HG03378 (cell line): ENCODE measurements around the gene PCDHB8.
"Not testable (repeated sequence)": the region's sequence is repeated elsewhere in the genome, so short reads cannot be mapped to it uniquely, and the experiment has no call there.

ENCODE experiments used
- ATAC-seq: cut with Tn5 transposase; IDR thresholded peaks from one replicate; pipeline ENCODE4 v1.9.1; 2021; ENCODE audit warnings: mild to moderate bottlenecking, moderate library complexity; ENCODE audit not compliant: unreplicated experiment

PCDHB8 gene

GRCh38 chr5:141182248-141182647 lies 4.7 kb downstream of the PCDHB8 start, which contains the start of gene PCDHB16:
PCDHB16 (plus strand) TSS chr5:141182387; CDS start chr5:141182560, 173 bp downstream.
- no peak for ATAC-seq

- not testable (repeated sequence) for ATAC-seq
Observed at GRCh38 chr5:141184117-141184855, 6.7 kb downstream of the PCDHB8 start.

GRCh38 chr5:141186897-141187512 lies 9.4 kb downstream of the PCDHB8 start, which contains the start of gene PCDHB9:
PCDHB9 (plus strand) TSS chr5:141187161; CDS start chr5:141187319, 158 bp downstream.
- ATAC-seq: no peak

- not testable (repeated sequence) for ATAC-seq
Observed at GRCh38 chr5:141188682-141189081, 11.1 kb downstream of the PCDHB8 start.

- ATAC-seq: not testable (repeated sequence)
Observed at GRCh38 chr5:141189131-141189530, 11.5 kb downstream of the PCDHB8 start.

GRCh38 chr5:141192110-141192725 lies 14.6 kb downstream of the PCDHB8 start, which contains the start of gene PCDHB10:
PCDHB10 (plus strand) TSS chr5:141192353; CDS start chr5:141192553, 200 bp downstream.
- no peak for ATAC-seq

GRCh38 chr5:141194332-141194731 lies 16.7 kb downstream of the PCDHB8 start:
- not testable (repeated sequence) for ATAC-seq

- ATAC-seq: no peak
Observed at GRCh38 chr5:141196363-141196762, 18.8 kb downstream of the PCDHB8 start.

GRCh38 chr5:141199359-141200235 lies 22.0 kb downstream of the PCDHB8 start, which contains the start of gene PCDHB11:
PCDHB11 (plus strand) TSS chr5:141199627; CDS start chr5:141199775, 148 bp downstream.
- no peak for ATAC-seq

- ATAC-seq: not testable (repeated sequence)
Observed at GRCh38 chr5:141201126-141201525, 23.5 kb downstream of the PCDHB8 start.

GRCh38 chr5:141201646-141202045 lies 24.1 kb downstream of the PCDHB8 start:
- not testable (repeated sequence) for ATAC-seq

- no peak for ATAC-seq
Observed at GRCh38 chr5:141208478-141208877, 30.9 kb downstream of the PCDHB8 start, which contains the start of gene PCDHB12. PCDHB12 (plus strand) TSS chr5:141208719; CDS start chr5:141208908, 189 bp downstream.

- ATAC-seq: not testable (repeated sequence)
Observed at GRCh38 chr5:141210281-141210680, 32.7 kb downstream of the PCDHB8 start.

- not testable (repeated sequence) for ATAC-seq
Observed at GRCh38 chr5:141210849-141211248, 33.3 kb downstream of the PCDHB8 start.

GRCh38 chr5:141213656-141214339 lies 36.2 kb downstream of the PCDHB8 start, which contains the start of gene PCDHB13:
PCDHB13 (plus strand) TSS chr5:141213919; CDS start chr5:141214124, 205 bp downstream.
- not testable (repeated sequence) for ATAC-seq

- ATAC-seq: not testable (repeated sequence)
Observed at GRCh38 chr5:141214583-141214982, 37.0 kb downstream of the PCDHB8 start.

GRCh38 chr5:141215504-141215903 lies 37.9 kb downstream of the PCDHB8 start:
- not testable (repeated sequence) for ATAC-seq

GRCh38 chr5:141216035-141216434 lies 38.4 kb downstream of the PCDHB8 start:
- ATAC-seq: not testable (repeated sequence)

- ATAC-seq: no peak
Observed at GRCh38 chr5:141223112-141223783, 45.7 kb downstream of the PCDHB8 start, which contains the start of gene PCDHB14. PCDHB14 (plus strand) TSS chr5:141223343; CDS start chr5:141223506, 163 bp downstream.
